ENCODE data around the gene GNAZ.

- TF ChIP-seq CTCF (IDR thresholded peaks at IDR 0.05) (no peak), EP300 (IDR thresholded peaks at IDR 0.05) (no peak)
These were observed 31.8 kb downstream of the GNAZ start for GRCh38 chr22:23102002-23102655.

Data from ovary (tissue), 3 donors.